ENCODE data around the gene HS1BP3. TPM values are rescaled to one million over a fixed set of nuclear protein-coding genes. Genes with fewer than 3 reads are reported as not detected.

HS1BP3 gene
- total and polyA plus RNA-seq, 2 donors (not counting 3 experiments of a cell fraction or from before 2014, with no cell fraction given) = 27.4 to 33.1 TPM

DNA sequence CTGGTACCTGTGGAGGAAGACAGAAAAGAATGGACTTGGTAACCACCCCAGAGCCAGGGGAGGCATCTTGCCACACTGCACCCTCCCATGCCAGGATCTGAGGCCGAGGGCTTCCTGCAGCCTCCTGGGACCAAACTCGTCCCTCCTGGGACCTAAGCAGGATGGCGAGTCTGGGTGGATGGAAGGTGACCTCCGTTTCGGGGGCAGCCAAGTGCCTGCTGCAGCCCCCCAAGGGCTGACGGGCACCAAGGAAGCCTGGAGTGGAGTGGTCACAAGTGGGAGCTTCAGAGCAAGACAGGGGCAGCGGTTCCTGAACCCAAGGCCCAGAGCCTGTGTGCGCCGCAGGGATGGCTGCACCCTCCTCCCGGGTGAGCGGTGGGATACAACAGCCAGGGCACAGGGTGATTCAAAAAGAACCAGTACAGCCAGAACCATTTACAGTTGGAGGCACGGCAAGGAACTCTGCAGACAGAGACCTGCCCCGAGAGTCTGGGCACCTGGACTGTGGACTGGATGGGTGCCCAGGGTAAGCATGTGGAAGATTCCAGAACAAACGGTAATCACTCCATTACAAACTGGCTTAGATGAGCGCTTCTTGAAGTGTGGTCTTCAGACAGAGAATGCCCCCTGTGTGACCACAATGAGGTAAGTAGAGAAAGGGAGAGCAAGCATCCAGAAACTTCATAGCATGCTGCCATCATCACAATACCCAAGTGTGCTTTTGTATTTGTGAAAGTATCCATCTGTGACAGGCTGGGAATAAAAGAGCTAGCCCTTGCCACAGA lies 12.1 kb downstream of the HS1BP3 start:
- Histone ChIP-seq H3K27ac (ENCODE audit: insufficient read depth, low read depth, low read length) (no peak overlapping the region), H3K4me2 (ENCODE audit: insufficient read depth, low read length) (no peak overlapping the region), H3K9me3 (replicated peaks; ENCODE audit: control insufficient read depth, insufficient read depth, low read length) (no peaks in the 10 kb centered on the region), H4K20me1 (replicated peaks; ENCODE audit: control insufficient read depth, extremely low read depth, insufficient read depth, low read length) (no peaks in the 10 kb centered on the region), H2AFZ (ENCODE audit: low read depth, low read length) (no peak overlapping the region), H3K79me2 (ENCODE audit: control insufficient read depth, insufficient read depth, low read length) (no peaks in the 10 kb centered on the region), H3K9ac (replicated peaks; ENCODE audit: extremely low read depth, insufficient read depth, low read length) (no peak overlapping the region), H3K27me3 (ENCODE audit: control insufficient read depth in 2 of 2, insufficient read depth in 2 of 2, low read length in 2 of 2) (no peaks in the 10 kb centered on the region), H3K4me1 (ENCODE audit: control insufficient read depth, extremely low read depth, insufficient read depth, low read length) (peaks cover 26% of the 10 kb centered on the region), H3K4me3 (replicated peaks in 1 of 3; ENCODE audit: insufficient read depth in 1 of 3, low read depth in 1 of 3, low read length in 3 of 3) (no peak overlapping the region), H3K9me1 (replicated peaks; ENCODE audit: control insufficient read depth, extremely low read depth, insufficient read depth, low read length) (no peaks in the 10 kb centered on the region), H3K36me3 (ENCODE audit: control insufficient read depth in 2 of 2, extremely low read depth in 1 of 2, insufficient read depth in 2 of 2, low read length in 2 of 2) (peaks cover 0 to 25% of the 10 kb centered on the region in 2 experiments)
- CTCF ChIA-PET = interaction anchor here (0.7 to 6.7 kb wide), 8 partner anchors 186 to 260 kb away, joined by 3 to 225 read pairs (median 63); no protein-coding TSS in a partner anchor
- DNase-seq (ENCODE audit: low read depth, low spot score) = no peak
- BruUV-seq (replicated peaks) = no TSS peak
- POLR2A ChIA-PET = interaction anchor here (1.7 kb wide), 1 partner anchor 192 kb away, joined by 4 read pairs; the partner anchor contains the start of gene RHOB
- TF ChIP-seq POLR2AphosphoS5 (IDR thresholded peaks at IDR 0.05; ENCODE audit: insufficient read depth, low read depth, low read length) (no peak), CTCF (IDR thresholded peaks at IDR 0.05; ENCODE audit: extremely low read depth in 1 of 2, insufficient read depth in 1 of 2, low read depth in 1 of 2, low read length in 2 of 2) (no peak), FOS (IDR thresholded peaks at IDR 0.05; ENCODE audit: borderline replicate concordance, insufficient read depth, low read length) (no peak), GATA2 (IDR thresholded peaks at IDR 0.05; ENCODE audit: insufficient read depth, insufficient read length, low read depth, low read length) (no peak), MYC (IDR thresholded peaks at IDR 0.05; ENCODE audit: low read depth, low read length) (no peak), JUN (IDR thresholded peaks at IDR 0.05; ENCODE audit: borderline replicate concordance, insufficient read depth, insufficient read length, low read depth) (no peak), EZH2 (IDR thresholded peaks at IDR 0.05; ENCODE audit: borderline replicate concordance, low read depth, low read length, severe bottlenecking) (no peak), POLR2A (IDR thresholded peaks at IDR 0.05; ENCODE audit: low read depth, low read length) (no peak), MAX (IDR thresholded peaks at IDR 0.05; ENCODE audit: insufficient read depth, insufficient read length) (no peak)
- intact Hi-C loops (cut with micrococcal nuclease) = no loop called here
- dilution Hi-C loops (cut with MboI; ENCODE audit: extremely low pct_ligation_motif_present, low sequenced_read_pairs) = loop anchor here (10.0 kb wide), 1 partner anchor 194 kb away; the partner anchor contains the start of gene RHOB
- FAIRE-seq = no peak
